NCI-H526 treated with DMSO at 0.1 percent for 48 hours (cell line): Measurements from ENCODE around the gene HMCN2.

Experiments
- DNase-seq: peaks from one replicate; lab custom pipeline; 2025; lab: John Stamatoyannopoulos, UW

HMCN2 gene

GRCh38 chr9:130366072-130366471, 100.5 kb downstream of the HMCN2 start:
- no peak for DNase-seq

DNA sequence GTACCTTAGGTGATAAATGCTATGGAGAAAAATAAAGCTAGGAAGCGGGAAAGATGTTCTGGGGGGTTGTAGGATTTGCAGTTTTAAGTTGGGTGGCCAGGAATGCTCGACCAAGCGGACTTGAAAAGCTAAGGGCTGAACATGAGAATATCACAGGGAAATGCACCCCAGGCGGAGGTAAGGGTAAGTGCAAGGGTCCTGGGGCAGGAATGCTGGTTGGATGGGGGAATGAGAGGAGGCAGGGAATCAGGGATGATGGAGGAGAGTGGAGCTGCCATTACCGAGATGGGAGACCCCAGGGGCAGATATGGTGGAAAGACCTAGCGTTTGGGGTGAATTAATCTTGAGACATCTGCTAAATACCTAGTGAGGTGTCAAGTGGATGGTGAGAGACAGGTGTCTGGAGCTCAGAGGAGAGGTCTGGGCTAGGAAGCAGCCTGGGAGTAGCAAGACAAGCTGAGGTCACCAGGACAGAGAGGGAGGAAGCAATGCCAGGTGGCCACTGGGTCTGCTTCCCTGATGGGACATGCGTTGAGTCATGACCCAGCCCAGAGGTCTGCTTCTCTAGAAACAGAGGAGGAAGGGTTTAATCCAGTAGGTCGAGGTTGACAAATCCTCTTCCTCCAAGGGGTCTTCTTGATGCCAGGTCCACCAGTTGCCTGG, 101.5 kb downstream of the HMCN2 start:
- no peak for DNase-seq

GRCh38 chr9:130368631-130369103, 103.1 kb downstream of the HMCN2 start:
- DNase-seq: no peak

DNA sequence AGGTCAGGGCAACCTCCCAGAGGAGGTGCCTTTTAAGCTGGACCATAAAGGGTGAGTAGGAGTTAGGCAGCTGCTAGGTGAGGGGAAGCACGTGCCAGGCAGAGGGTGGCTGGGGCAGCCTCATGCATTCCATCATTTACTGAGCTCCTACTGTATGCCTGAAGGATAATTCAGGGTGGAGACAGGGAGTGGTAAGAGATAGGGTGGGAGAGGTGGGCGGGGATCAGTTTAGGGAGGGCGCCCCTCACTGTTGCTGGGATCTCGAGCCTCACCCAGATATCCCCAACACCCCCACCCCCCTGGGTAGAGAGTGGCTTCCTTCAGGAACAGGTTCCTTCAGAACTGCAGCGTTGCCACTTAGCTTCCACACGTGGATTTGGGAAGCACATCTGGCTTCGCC, 104.7 kb downstream of the HMCN2 start:
- DNase-seq: no peak

DNA sequence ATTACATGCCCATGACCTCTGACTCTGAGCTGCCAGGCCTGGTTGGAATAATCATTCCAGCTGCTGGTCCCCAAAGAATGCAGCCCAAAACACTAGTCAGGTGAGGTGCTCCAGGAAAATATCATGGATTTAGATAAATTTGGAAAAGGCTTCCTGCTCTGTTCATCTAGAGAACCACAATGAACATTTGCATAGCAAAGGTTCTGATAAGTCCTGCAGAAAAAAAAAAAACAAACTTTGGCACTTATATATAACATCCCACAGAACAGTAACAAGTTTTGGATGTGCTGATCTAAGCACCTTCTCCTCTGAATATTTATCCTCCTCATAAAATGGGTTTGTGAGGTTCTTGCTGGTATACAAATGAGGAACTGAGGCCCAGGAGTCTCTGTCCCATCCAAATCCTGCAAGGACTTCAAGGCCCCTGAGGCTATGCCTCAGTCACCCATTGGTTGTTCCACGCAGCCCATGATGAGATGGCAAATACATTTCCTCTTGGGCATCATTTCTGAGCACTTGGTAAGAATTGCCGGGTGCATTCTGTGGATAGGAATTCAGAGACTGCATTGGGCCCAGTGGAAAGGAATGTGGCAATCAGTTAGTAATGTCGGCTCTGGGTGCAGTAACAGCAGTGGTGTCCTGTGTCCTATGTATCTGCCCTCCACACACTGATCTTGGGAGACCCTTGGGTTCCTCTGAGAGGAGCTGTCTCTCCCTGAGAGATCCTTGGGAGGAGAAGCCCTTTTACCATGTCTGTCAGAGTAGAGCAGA, 105.8 kb downstream of the HMCN2 start:
- DNase-seq: no peak

DNA sequence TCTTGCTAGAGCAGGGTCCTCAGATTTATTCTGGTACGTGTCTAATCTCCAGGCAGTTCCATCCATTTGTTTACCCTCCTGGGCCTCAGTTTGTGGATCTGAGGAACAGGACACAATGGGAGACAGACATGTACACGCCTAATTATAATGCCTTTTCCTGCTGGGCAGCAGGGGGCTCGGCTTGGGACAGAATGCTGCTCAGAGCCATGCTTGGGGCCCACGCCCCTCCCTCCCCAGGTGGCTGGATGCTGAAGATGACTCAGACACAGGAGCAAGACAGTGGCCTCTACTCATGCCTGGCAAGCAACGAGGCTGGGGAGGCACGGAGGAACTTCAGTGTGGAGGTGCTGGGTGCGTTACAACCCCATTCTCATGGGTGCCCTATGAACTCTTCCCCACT, 106.5 kb downstream of the HMCN2 start:
- no peak for DNase-seq

DNA sequence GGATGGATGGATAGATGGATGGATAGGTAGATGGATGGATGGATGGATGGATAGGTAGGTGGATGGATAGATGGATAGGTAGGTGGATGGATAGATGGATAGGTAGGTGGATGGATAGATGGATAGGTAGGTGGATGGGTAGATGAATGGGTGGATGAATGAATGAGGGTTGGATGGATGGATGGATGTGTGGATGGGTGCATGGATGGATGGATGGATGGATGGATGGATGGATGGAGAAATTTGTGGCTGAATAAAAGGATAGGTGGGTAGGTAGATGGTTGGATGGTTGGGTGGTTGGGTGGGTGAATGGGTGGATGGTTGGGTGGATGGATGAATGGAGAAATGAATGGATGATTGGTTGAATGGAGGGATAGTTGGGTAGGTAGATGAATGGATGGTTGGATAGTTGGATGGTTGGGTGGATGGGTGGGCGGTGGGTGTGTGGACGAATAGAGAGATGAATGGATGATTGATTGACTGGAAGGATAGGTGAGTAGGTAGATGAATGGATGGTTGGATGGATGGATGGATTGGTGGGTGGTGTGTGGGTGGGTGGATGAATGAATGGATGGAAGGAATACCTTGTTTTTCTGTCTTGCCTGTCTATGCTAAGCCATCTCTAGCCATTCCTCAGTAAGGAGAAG, 108.2 kb downstream of the HMCN2 start:
- no peak for DNase-seq

DNA sequence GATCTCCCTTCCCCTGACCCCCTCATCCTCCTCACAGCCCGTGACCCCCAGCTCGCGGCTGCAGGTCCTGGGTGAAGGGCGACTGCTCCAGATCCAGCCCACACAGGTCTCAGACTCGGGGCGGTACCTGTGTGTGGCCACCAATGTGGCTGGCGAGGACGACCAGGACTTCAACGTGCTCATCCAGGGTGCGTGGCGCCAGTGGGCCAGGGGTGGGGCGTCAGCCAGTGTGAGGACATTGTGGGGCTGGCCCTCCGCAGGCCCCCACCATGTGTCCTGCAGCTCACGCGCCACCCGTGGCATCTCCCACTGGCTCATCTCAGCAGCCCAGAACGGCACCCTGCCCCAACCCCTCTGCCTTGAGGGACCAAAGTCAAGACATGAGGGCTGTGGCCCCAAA, 112.1 kb downstream of the HMCN2 start:
- DNase-seq: no peak

DNA sequence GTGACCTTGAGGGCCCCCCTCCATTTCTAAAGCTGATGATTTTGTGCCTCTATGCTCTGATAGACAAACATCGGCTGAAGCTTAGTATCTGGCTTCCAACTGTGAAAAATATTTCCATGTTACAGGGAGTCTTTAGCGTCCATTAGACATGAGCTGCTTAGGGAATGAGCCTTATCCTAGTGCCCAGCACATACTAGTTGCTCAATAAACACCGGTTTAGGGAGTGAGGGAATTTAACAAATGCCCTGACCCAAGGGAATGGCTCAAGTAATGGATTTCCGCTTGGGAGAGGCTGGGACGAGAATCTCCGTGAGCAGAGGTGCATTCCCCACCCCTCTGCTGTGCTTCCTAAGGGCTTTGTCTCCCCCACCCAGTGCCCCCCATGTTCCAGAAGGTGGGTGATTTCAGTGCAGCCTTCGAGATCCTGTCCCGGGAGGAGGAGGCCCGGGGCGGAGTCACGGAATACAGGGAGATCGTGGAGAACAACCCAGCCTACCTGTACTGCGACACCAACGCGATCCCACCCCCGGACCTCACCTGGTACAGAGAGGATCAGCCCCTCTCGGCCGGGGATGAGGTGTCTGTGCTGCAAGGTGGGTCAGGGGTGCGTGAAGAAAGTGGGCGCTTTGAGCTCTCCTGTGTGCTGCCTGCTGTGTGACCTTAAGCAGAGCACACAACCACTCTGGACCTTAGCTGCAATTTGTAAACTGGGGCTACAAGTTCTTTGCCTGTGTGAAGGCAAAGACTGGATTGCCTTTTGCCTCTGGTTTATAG, 113.5 kb downstream of the HMCN2 start:
- no peak for DNase-seq

DNA sequence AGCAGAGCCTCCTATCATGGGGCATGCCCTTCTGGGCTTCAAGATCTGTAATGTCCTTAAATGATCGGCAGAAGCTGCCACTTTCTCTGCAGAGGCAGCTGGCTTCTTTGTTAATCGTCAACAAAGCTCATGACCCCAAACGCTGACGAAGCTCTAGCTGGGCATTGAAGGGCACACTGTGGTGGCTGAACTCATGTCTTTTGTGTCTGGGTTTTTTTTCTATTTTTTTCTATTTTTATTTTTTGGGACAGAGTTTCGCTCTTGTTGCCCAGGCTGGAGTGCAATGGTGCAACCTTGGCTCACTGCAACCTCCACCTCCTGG, 114.0 kb downstream of the HMCN2 start:
- DNase-seq: no peak

DNA sequence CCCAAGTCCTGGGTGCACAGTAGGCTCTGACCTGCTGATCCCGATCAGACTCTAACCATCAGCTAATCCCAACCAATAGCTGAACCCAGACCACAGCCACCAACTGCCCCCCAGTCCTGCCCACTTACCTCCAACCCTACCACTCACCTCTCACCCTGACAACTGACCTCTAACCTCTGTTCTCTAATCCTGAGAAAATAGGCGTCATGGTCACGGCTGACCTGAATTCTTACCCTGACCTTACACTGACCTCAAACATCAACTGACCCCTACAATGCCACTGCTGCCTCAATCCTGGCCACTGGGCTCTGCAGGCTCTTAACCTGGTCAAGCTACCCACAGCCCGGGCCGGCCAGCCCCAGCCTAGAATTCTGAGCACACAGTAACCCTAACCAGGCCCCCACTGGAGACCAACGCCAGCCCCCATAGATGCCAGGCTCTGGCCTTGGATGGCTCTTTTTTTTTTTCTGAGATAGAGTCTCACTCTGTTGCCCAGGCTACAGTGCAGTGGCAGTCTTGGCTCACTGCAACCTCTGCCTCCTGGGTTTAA, 115.4 kb downstream of the HMCN2 start:
- no peak for DNase-seq

DNA sequence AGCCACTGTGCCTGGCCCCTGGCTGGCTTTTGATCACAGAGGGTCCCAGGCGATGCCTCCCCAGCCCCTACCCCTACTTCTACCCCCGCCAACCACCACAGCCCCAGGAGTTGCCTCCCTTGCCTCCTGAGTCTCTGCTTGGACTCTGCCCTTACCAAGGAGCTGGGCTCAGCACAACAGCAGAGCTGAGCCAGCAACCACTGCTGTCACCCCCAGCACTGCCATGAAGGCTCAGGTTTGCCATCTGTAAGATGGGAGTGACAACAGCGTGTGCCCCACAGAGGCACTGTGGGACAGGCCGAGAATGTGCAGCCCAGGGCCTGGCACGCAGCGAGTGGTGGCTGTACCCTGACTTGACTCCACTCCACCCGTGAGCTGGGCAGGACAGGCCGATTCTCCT, 116.1 kb downstream of the HMCN2 start:
- DNase-seq: no peak

GRCh38 chr9:130382096-130382495, 116.5 kb downstream of the HMCN2 start:
- no peak for DNase-seq

- DNase-seq: no peak
These were observed 117.2 kb downstream of the HMCN2 start for GRCh38 chr9:130382636-130383349.

- no peak for DNase-seq
These were observed 117.8 kb downstream of the HMCN2 start for GRCh38 chr9:130383350-130383715.

DNA sequence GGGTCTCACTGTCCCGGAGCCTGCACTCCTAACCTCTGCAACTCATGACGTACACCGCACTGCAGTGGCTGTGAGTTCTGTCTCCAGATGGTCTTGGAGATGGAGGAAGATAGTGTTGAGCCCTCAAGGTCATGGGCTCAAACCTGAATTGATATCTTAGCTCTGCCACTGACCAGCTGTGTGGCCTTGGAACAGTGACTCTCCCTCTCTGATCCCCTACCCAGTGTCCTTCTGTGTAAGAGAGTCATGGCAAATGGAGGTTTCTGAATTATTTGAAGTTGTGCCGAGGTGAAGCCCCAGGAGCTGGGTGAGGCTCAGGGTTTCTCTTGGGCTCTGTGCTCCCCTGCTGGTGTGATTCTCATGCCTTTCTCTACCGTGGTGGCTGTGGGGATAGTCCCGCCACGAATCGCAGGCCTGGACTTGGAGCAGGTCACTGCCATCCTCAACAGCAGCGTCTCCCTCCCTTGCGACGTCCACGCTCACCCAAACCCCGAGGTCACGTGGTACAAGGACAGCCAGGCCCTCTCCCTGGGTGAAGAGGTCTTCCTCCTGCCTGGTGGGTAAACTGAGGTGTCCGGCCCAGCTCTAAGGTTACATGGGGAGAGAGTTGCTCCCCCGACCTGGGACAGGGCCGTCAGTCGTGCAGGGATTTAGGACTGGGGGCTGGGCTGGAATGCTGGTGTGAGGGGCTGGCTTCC, 118.6 kb downstream of the HMCN2 start:
- no peak for DNase-seq

DNA sequence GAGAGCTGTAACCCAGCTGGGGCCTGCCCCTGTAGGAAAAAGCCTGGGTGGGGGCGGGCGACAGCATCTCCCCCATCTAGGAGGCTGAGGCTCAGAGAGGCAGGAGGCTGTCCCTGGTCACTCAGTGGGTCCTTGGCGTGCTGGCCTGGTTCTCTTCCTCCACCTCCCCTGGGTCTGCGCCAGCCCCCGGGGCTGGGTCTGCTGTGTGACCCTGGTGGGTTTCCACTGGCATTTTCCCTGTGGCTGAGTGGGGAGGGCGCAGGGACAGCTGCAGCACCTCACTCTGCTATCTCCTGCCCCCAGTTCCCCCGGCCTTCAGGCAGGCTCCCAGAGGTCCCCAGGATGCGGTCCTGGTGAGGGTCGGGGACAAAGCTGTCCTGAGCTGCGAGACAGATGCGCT, 119.7 kb downstream of the HMCN2 start:
- no peak for DNase-seq

DNA sequence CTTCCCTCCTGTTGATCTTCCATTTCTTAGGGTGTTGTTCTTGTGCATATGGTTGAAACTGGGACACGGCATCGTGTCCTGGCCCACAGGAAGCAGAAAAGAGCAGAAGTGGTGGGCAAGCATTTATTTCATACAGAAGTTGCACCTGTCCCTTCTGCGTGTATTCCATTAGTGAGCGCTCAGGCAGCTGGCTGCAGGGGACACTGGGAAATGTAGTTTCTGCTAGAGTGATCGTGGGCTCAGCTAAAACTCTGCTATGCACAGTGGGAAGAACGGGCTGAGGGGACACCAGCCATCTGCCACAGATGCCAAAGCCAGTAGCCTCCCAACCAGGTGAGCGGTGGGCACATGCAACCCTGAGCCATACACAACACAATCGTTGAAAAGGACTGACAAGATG, 121.8 kb downstream of the HMCN2 start:
- DNase-seq: no peak

DNA sequence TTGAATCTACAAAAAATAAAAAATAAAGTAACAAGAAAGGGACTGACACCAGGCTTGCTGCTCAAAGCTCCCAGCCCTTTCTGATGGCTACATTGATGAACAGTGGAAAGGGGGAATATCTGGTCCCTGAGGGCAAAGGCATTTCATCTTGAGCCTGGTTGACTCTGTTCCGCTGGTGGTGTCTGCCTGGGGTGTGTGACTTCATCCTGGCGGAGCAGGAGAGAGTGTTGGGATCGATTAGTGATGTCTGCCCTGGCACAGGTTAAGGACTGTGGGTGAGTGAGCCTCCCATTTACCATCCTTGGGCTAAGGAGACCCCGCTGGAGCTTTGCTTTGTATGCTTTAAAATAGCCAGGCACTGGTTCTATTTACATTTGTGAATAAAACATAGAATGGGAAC, 122.3 kb downstream of the HMCN2 start:
- no peak for DNase-seq

DNA sequence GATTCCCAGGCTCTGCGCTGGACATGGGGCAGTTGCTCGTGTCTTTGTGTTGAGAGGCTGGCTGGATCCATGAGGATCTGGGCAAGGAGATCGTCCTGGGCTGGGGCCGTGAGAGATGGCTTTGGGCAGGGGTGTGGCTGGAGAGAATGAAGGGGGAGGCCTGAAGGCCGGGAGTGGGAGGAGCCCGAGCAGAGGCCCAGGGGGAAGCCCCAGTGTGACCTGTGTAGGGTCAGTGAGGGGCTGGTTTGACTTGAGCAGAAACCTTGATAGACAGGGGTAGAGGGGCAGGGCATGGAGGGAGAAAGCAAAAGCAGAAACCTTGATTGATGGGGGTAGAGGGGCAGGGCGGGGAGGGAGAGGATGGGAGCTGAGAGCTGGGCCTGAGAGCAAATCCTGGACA, 124.8 kb downstream of the HMCN2 start:
- no peak for DNase-seq

GRCh38 chr9:130390986-130391385, 125.4 kb downstream of the HMCN2 start:
- DNase-seq: no peak
